B cell (primary cell): ENCODE data around the gene EHF. TPM values are rescaled to one million over a fixed set of nuclear protein-coding genes. Genes with fewer than 3 reads are reported as not detected.

ENCODE experiments used
- ATAC-seq: fragments of 200-7000 bp; cut with Tn5 transposase; one replicate; pipeline ENCODE4 v1.10.0; 2021; ENCODE audit warnings: low read depth, mild to moderate bottlenecking, moderate number of reproducible peaks, moderate library complexity
- CTCF ChIA-PET: fragments of 350-600 bp; sonication (Branson Sonifier 250); formaldehyde crosslinking; loops from one replicate; lab custom pipeline; 2021; ENCODE audit warnings: antibody characterized with exemption, inconsistent platforms; lab: Charles Lee
- POLR2A ChIA-PET: fragments of 350-600 bp; sonication (Branson Sonifier 250); formaldehyde crosslinking; loops from one replicate; lab custom pipeline; 2021; ENCODE audit warnings: antibody characterized with exemption; lab: Charles Lee
- DNase-seq: peaks from one replicate; pipeline ENCODE4 v3.0.0; 2013
- H2AFZ ChIP-seq: 2 replicates; pipeline ENCODE4 v1.6.1; 2012; ENCODE audit warnings: mild to moderate bottlenecking, low read depth, low read length; ENCODE audit not compliant: insufficient read depth, poor library complexity, severe bottlenecking
- H3K27ac ChIP-seq, 2 donors: 1 replicate in 1 of 2; 2 replicates in 1 of 2; pipeline ENCODE4 v1.5.1; 2012 to 2013; ENCODE audit warnings: low read length in 2 of 2, mild to moderate bottlenecking in 2 of 2, moderate library complexity in 1 of 2
- H3K27me3 ChIP-seq, 4 experiments: fragments of 200-600 bp in 1 of 4; sonication (generic) in 1 of 4; replicated peaks in 1 of 4; 1 replicate in 2 of 4; 2 replicates in 2 of 4; pipeline versions ENCODE4 v1.6.1 to v1.7.0; 2013 to 2016; ENCODE audit warnings: low read length in 3 of 4, mild to moderate bottlenecking in 2 of 4, mixed read lengths in 1 of 4, moderate library complexity in 1 of 4; ENCODE audit not compliant: insufficient read depth in 4 of 4, control insufficient read depth in 3 of 4; ENCODE audit errors: control extremely low read depth in 1 of 4
- H3K36me3 ChIP-seq, 2 experiments: replicated peaks in 1 of 2; 1 replicate in 1 of 2; 2 replicates in 1 of 2; pipeline versions ENCODE4 v1.6.1 to v1.7.1; 2013; ENCODE audit warnings: low read length in 1 of 2; ENCODE audit not compliant: insufficient read depth in 2 of 2, control insufficient read depth in 1 of 2; ENCODE audit errors: control extremely low read depth in 1 of 2, extremely low read depth in 1 of 2
- H3K4me1 ChIP-seq, 2 donors: fragments of 200-600 bp in 1 of 2; sonication (generic) in 1 of 2; 1 replicate in 1 of 2; 2 replicates in 1 of 2; pipeline versions ENCODE4 v1.5.1 to v1.6.1; 2013 to 2017; ENCODE audit warnings: low read length in 2 of 2; ENCODE audit not compliant: control insufficient read depth in 2 of 2, insufficient read depth in 2 of 2
- H3K4me2 ChIP-seq: replicated peaks from 2 replicates; pipeline ENCODE3; 2012; ENCODE audit warnings: mild to moderate bottlenecking, low read depth, low read length; ENCODE audit not compliant: poor library complexity, severe bottlenecking
- H3K4me3 ChIP-seq, 5 experiments: fragments of 200-600 bp in 1 of 5; sonication (generic) in 1 of 5; 1 replicate in 3 of 5; 2 replicates in 2 of 5; pipeline versions ENCODE4 v1.5.1 to v1.7.0; 2011 to 2016; ENCODE audit warnings: low read length in 4 of 5, mild to moderate bottlenecking in 4 of 5, low read depth in 2 of 5, control low read depth in 1 of 5, moderate library complexity in 1 of 5; ENCODE audit not compliant: insufficient read depth in 1 of 5; ENCODE audit errors: control extremely low read depth in 1 of 5, extremely low read depth in 1 of 5
- H3K79me2 ChIP-seq: fragments of 200-600 bp; sonication (generic); one replicate; pipeline ENCODE4 v1.6.0; 2016; ENCODE audit warnings: low read length; ENCODE audit not compliant: control insufficient read depth, insufficient read depth
- H3K9ac ChIP-seq: fragments of 200-600 bp; sonication (generic); 2 replicates; pipeline ENCODE4 v1.6.1; 2017; ENCODE audit warnings: mild to moderate bottlenecking, low read length, moderate library complexity
- H3K9me3 ChIP-seq, 3 donors: one replicate each; pipeline versions ENCODE4 v1.6.1 to v1.7.1; 2013; ENCODE audit warnings: low read length in 2 of 3; ENCODE audit not compliant: control insufficient read depth in 2 of 3, insufficient read depth in 1 of 3; ENCODE audit errors: control extremely low read depth in 1 of 3
- H4K20me1 ChIP-seq: 2 replicates; pipeline ENCODE4 v1.6.0; 2012; ENCODE audit warnings: mild to moderate bottlenecking, low read length; ENCODE audit not compliant: insufficient read depth, control insufficient read depth, poor library complexity, severe bottlenecking
- H3K27ac Mint-ChIP-seq: one replicate; pipeline ENCODE4 v1.8.0; 2021; ENCODE audit warnings: mixed read lengths
- H3K27me3 Mint-ChIP-seq: one replicate; pipeline ENCODE4 v1.8.0; 2021; ENCODE audit warnings: mixed read lengths
- H3K4me1 Mint-ChIP-seq: one replicate; pipeline ENCODE4 v1.8.0; 2021; ENCODE audit warnings: mixed read lengths
- H3K4me3 Mint-ChIP-seq: one replicate; pipeline ENCODE4 v1.8.0; 2021; ENCODE audit warnings: mixed read lengths
- H3K9me3 Mint-ChIP-seq: one replicate; pipeline ENCODE4 v1.8.0; 2022; ENCODE audit warnings: mixed read lengths; ENCODE audit not compliant: insufficient read depth
- CTCF ChIP-seq: fragments of 200-600 bp; IDR thresholded peaks from one replicate; pipeline ENCODE4 v1.8.0; 2022; ENCODE audit warnings: antibody characterized with exemption, mild to moderate bottlenecking
- EZH2 ChIP-seq: IDR thresholded peaks from 2 replicates; pipeline ENCODE4 v1.6.1; 2012; ENCODE audit warnings: borderline replicate concordance, low read depth, mild to moderate bottlenecking, moderate library complexity, low read length; ENCODE audit not compliant: insufficient read depth, poor library complexity, severe bottlenecking
- whole genome bisulfite sequencing: methylation state at CpG from one replicate; pipeline ENCODE4 v1.1.5; 2013; ENCODE audit warnings: missing lambda C conversion rate; ENCODE audit not compliant: insufficient coverage; 5-methylcytosine and 5-hydroxymethylcytosine counted together
- intact Hi-C: fragments of 100-400 bp; cut with micrococcal nuclease; formaldehyde crosslinking; loops from one replicate; pipeline ENCODE4 v1.10.0; 2022
- polyA plus RNA-seq: library from polyadenylated mRNA; depleted of rRNA; stranded (reverse); fragments of >200 nt; gene quantifications from 2 replicates; pipeline ENCODE4 v1.2.3, GENCODE V29; 2012
- total RNA-seq, 2 donors: library from RNA; stranded (reverse); fragments of 120-200 nt in 1 of 2; gene quantifications; 1 replicate in 1 of 2; 2 replicates in 1 of 2; pipeline versions ENCODE4 v1.2.3 to v1.2.4, GENCODE V29; 2013 to 2022

Gene EHF
- total and polyA plus RNA-seq, 2 donors (not counting 1 experiment from before 2014, with no cell fraction given), result not detected

GRCh38 chr11:34631737-34632104 is 10.8 kb downstream of the EHF start:
- H3K79me2 ChIP-seq, result no peaks in the 10 kb centered on the region
- Mint-ChIP-seq H3K9me3 (no peaks in the 10 kb centered on the region), H3K27ac (no peak overlapping the region), H3K4me3 (no peak overlapping the region), H3K27me3 (peaks cover 4% of the 10 kb centered on the region), H3K4me1 (peaks cover 18% of the 10 kb centered on the region)
- DNase-seq (no peak), ATAC-seq (no peak)
- intact Hi-C loops, result no loop called here
- no peaks in the 10 kb centered on the region for H3K9me3 ChIP-seq
- TF ChIP-seq EZH2 (no peak), CTCF (no peak)
- CTCF ChIA-PET, result interaction anchor here (1.1 kb wide), 1 partner anchor 46 kb away, joined by 3 read pairs; no protein-coding TSS in a partner anchor
- no peak overlapping the region for H3K27ac ChIP-seq
- no peaks in the 10 kb centered on the region for H4K20me1 ChIP-seq
- WGBS, result 100% methylated on average over 3 of the region's 4 CpGs
- no peak overlapping the region for H2AFZ ChIP-seq
- H3K9ac ChIP-seq, result no peak overlapping the region
- H3K27me3 ChIP-seq, result no peaks in the 10 kb centered on the region
- peaks cover 9 to 15% of the 10 kb centered on the region in 2 donors for H3K4me1 ChIP-seq
- no peak overlapping the region for H3K4me3 ChIP-seq
- no peak overlapping the region for H3K4me2 ChIP-seq
- POLR2A ChIA-PET, result no interaction called here
- H3K36me3 ChIP-seq, result no peaks in the 10 kb centered on the region

GRCh38 chr11:34632105-34632791 is 11.4 kb downstream of the EHF start:
- Histone ChIP-seq H3K4me3 (no peak overlapping the region), H4K20me1 (no peaks in the 10 kb centered on the region), H3K79me2 (no peaks in the 10 kb centered on the region), H3K36me3 (no peaks in the 10 kb centered on the region), H2AFZ (no peak overlapping the region), H3K9ac (no peak overlapping the region), H3K4me1 (peaks cover 9 to 15% of the 10 kb centered on the region in 2 donors), H3K9me3 (no peaks in the 10 kb centered on the region), H3K27ac (no peak overlapping the region), H3K4me2 (no peak overlapping the region), H3K27me3 (no peaks in the 10 kb centered on the region)
- no peak for DNase-seq
- Mint-ChIP-seq H3K4me3 (no peak overlapping the region), H3K27ac (no peak overlapping the region), H3K4me1 (peaks cover 18% of the 10 kb centered on the region), H3K9me3 (no peaks in the 10 kb centered on the region), H3K27me3 (no peaks in the 10 kb centered on the region)
- intact Hi-C loops, result no loop called here
- ChIA-PET CTCF (no interaction called here), POLR2A (no interaction called here)
- ATAC-seq, result no peak
- 94% methylated on average over 5 of the region's 7 CpGs for WGBS
- TF ChIP-seq CTCF (no peak), EZH2 (no peak)
